NOMO-1 treated with DMSO at 0.1 percent for 48 hours (cell line): ENCODE measurements around the gene PPIP5K1.
"Not testable (repeated sequence)": the region's sequence is repeated elsewhere in the genome, so short reads cannot be mapped to it uniquely, and the experiment has no call there.

Source experiments
- DNase-seq: peaks from one replicate; lab custom pipeline; 2025; ENCODE audit not compliant: unreplicated experiment; lab: John Stamatoyannopoulos, UW

Gene PPIP5K1

GRCh38 chr15:43589778-43590466, at the start of gene PPIP5K1:
PPIP5K1 (minus strand) TSS chr15:43590208; CDS start chr15:43584504, 5,704 bp downstream.
- DNase-seq = not testable (repeated sequence)

DNA sequence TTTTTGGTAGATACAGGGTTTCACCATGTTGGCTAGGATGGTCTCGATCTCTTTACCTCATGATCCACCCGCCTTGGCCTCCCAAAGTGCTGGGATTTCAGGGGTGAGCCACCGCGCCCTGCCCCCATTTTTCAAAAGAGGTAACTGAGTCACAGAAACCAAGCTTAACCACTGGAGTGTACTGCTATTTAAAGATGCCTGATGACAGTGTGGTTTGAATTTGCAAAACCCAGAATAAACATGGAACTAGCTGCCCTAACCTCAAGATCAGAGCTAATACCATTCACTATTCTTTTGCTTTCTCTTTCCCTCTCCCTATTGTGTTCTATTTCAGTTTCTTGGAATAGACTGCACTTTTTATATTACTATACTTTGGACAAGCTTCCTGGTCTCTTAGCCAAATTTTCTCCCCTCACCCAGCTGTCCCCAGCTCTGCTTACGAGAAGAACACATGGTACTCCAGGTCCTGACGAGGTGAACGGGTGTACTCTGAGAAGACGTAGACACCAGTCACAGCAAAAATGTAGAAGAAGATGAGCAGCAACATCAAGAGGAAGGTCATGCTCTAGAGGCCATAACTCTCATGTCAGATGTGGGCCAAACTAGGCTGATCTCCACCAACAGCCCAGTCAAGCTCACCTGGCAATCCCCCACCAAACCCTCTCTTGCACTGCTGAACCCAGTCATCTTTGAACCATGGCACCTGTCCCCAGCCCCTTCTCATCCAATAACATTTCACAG, 48.6 kb upstream of the PPIP5K1 start:
- DNase-seq = not testable (repeated sequence)

- DNase-seq = not testable (repeated sequence)
Measured at GRCh38 chr15:43626937-43627336, 36.9 kb upstream of the PPIP5K1 start.

DNA sequence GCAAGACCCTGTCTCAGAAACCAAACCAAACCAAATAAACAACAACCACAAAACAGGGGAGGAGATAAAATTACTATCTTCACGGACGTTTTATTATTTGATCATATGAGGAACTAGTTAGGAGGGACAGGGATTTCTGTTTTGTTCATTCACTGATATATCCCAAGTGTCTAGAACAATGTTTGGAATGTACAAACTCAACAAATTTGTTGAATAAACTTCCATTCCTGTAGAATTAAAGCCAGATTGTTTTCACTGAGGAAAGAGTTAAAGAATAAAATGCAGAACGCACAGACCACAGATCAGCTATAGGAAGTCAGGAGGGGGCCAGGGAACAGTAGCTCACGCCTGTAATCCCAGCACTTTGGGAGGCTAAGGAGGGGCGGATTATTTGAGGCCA, 35.1 kb upstream of the PPIP5K1 start:
- no peak for DNase-seq

GRCh38 chr15:43622068-43622799, 32.2 kb upstream of the PPIP5K1 start:
- DNase-seq = not testable (repeated sequence)

GRCh38 chr15:43618700-43619099, 28.7 kb upstream of the PPIP5K1 start, which contains the start of gene STRC:
STRC (minus strand) TSS chr15:43618800; CDS start chr15:43618722, 78 bp downstream.
- DNase-seq = not testable (repeated sequence)

- not testable (repeated sequence) for DNase-seq
Measured at GRCh38 chr15:43617750-43618149, 27.7 kb upstream of the PPIP5K1 start.

DNA sequence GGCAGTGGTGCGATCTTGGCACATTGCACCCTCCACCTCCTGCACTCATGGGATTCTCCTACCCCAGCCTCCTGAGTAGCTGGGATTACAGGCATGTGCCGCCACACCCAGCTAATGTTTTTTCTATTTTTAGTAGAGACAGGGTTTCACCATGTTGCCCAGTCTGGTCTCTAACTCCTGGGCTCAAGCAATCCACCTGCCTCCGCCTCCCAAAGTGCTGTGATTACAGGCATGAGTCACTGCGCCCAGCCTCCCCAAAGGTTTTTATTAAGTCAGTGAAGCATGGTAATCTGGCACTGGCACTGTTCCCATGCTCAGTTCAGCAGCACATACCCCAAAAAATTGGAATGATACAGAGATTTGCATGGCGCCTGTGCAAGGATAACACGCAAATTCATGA, 12.2 kb upstream of the PPIP5K1 start:
- DNase-seq = not testable (repeated sequence)

DNA sequence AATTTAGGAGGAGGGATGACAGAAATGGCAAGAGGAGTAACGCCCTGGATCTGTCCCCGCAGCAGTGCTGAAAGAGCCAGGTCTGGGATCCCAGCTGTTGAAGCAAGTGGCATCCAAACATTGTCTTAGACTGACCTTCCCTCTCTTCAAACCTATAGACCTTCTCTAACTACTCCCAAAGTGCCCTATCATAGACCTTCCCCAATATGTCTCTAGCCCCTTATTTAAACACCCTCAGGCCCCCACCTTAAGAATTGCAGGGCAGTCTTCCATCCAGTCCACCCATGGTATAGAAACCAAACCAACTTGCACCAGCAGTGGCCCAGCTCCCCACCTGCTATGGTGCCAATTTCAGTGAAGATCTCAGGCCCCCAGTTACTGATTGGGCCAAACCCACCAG, 10.2 kb upstream of the PPIP5K1 start:
- not testable (repeated sequence) for DNase-seq

DNA sequence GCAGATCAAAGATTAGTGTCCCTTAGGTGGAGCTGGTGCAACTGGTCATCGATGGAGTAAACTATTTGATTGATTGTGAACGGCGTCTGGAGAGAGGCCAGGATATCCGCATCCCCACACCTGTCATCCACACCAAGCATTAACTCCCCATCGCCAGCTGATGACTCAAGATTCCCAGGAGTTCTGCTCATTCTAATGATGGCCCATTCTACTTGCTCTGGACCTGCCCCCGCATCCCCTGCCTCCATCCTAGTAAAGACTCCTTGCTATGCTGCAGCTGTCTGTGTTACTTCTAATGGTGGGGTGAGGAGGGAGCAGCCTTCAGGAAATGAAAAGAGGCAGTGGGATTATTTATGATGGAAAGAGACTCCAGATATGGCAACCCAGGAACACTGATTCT, 9.1 kb upstream of the PPIP5K1 start:
- not testable (repeated sequence) for DNase-seq

DNA sequence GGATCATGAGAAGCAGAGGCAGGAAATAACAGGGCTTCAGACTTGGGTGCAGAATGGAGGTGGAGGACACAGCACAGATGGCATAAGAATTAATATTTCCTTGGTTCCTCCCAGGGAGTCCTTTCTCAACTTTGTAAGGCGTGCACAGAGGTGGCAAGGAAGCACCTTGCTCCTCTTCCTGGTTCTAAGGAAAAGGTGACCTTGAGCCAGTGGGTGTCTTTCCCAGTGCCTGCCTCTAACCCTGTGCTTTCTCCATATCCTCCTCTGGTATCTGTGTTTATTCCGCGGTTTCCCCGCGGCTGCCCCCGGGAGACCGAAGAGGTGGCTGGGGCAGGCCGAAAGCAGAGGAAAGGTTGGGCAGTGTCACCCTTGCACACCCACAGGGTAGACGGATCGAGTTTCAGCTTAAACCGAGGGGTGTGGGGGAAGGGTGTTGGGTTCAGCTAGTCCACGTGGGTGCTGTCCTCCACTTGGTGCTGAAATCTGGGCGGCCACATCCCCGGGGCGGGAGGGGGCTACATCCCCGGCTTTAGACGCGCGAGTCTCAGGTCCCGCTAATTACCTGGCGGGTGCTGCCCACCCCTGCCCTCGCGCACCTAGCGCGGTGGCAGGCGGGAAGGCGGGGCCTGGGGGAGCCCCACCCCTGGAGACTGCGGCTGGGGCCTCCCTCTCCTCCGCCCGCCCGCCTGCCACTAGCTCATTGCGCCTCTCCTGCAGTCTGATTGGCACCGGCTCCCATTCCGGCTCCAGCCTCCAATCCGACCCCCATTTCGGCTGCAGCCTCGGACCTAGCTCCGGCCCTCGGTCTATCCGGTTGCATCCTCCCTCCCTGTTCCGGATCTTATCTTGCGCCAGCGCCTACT, 3.6 kb upstream of the PPIP5K1 start, which contains the start of gene CKMT1B:
TSS of gene CKMT1B (plus strand) at position 700 of the 863 bp plus-strand sequence. CDS start 192 bp downstream, outside the sequence.
- DNase-seq = not testable (repeated sequence)

- DNase-seq = not testable (repeated sequence)
Measured at GRCh38 chr15:43592841-43593240, 2.8 kb upstream of the PPIP5K1 start.

DNA sequence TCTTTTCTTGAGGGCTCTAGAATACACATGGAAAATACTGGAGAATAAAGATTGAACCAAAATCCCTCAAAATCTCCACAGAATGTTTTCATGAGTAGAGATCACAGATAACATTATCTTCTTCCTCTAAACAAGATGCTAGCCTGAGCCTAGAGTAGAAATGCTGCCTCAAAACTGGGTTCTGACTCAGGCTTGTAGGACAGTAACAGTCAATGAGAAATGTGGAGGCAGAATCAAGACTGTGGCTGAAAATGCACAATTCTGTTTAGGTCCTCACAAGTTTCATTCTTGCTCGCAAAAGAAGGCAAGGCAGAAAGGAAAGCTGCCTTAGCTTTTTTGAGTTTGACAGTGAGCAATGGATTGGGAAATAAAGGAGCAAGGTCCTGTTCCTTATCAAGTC, 15.4 kb downstream of the PPIP5K1 start:
- not testable (repeated sequence) for DNase-seq

DNA sequence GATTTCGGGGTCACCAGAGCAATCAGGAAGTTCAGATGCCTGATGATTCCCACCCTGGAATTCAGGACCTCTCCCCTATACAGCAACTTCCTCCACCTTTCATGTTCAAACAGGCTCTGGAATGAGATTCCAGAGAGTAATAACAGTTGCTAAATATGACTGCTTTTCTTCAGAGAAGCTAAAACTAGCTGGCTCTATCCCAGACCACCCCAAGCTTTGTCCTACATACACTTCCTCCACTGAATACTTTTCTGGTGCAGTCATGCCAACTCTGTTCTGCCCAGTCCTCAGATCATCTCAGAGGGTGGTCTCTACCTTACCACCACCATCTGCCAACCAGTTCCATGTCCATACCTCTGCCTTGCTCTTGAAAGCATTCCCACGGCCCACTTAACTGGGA, 23.4 kb downstream of the PPIP5K1 start:
- DNase-seq = not testable (repeated sequence)

GRCh38 chr15:43563793-43564192, 26.2 kb downstream of the PPIP5K1 start:
- DNase-seq = not testable (repeated sequence)

DNA sequence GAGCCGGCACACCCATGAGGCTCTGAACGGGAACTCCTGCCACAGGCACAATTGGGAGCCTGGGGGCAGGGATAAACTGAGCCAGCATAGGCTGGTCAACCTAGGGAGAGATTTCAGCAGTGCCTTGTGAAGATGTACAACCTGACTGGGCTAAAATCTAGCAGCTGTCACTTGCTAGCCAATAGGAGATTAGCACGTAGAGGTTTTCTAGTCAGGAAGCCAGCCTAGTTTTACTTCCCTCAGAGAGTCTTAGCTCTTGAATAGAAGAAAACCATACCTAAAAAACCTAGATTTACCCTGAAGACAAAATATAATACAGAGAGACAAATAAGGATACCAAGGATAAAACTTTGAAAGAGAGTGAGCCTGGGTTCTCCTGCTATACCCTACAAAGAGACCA, 27.3 kb downstream of the PPIP5K1 start:
- not testable (repeated sequence) for DNase-seq

DNA sequence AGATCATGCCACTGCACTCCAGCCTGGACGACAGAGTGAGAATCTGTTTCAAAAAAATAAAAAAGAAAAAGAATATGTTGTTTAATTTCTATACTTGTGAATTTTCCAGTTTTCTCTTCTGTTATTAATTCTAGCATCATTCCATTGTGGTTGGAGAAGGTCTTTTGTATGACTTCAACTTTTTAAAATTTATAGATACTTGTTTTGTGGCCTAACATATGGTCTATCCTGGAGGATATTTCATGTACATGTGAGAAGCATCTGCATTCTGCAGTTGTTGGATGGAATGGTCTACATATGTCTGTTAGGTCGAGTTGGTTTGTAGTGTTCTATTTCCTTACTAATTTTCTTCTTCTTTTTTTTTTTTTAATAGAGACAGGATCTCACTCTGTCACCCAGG, 37.0 kb downstream of the PPIP5K1 start:
- no peak for DNase-seq

GRCh38 chr15:43552256-43552655, 37.8 kb downstream of the PPIP5K1 start:
- no peak for DNase-seq

DNA sequence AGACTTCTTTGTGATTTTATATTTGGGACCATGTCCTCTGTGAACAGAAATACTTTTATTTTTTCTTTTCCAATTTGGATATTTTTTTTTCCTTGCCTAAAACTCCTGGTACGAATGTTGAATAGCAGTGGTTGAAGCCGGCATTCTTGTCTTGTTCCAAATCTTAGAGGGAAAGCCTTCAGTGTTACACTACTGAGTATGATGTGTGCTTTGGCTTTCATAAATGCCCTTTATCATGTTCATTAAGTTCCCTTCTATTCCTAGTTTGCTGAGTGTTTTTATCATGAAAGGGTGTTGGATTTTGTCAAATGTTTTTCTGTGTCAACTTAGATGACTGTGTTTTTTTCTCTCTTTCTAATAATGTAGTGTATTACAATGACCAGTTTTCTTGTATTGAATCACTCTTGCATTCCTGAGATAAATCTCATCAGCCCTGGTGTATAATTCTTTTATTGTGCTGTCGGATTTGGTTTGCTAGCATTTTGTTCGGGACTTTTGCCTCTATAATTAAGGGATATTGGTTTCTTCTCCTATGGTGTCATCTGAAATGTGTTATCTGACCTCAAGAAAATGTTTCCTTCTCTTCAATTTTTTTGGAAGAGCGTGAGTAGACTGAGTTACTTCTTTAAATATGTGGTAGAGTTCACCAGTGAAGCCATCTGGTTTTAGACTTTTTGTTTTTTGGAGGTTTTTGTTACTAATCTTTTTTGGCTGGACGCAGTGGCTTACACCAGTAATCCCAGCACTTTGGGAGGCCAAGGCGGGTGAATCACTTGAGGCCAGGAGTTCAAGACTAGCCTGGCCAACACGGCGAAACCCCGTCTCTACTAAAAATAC, 39.3 kb downstream of the PPIP5K1 start:
- no peak for DNase-seq
